ENCODE measurements around the gene GULP1.

DNA sequence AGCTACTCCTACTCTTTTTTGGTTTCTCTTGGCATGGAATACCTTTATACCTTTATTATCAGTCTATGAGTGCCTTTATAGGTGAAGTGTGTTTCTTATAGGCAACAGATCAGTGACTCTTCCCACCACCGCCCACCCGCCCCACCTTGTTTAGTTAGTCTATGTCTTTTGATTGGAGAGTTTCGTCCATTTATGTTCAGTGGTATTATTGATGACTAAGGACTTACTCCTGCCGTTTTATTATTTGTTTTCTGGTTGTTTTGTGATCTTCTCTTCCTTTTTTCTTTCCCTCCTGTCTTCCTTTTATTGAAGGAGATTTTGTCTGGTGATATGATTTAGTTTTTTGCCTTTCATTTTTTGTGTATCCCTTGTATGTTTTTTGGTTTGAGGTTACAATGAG, 179.5 kb downstream of the GULP1 start:
- TF ChIP-seq, protein P1, sequence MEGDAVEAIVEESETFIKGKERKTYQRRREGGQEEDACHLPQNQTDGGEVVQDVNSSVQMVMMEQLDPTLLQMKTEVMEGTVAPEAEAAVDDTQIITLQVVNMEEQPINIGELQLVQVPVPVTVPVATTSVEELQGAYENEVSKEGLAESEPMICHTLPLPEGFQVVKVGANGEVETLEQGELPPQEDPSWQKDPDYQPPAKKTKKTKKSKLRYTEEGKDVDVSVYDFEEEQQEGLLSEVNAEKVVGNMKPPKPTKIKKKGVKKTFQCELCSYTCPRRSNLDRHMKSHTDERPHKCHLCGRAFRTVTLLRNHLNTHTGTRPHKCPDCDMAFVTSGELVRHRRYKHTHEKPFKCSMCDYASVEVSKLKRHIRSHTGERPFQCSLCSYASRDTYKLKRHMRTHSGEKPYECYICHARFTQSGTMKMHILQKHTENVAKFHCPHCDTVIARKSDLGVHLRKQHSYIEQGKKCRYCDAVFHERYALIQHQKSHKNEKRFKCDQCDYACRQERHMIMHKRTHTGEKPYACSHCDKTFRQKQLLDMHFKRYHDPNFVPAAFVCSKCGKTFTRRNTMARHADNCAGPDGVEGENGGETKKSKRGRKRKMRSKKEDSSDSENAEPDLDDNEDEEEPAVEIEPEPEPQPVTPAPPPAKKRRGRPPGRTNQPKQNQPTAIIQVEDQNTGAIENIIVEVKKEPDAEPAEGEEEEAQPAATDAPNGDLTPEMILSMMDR (IDR thresholded peaks at IDR 0.05): no peak
- no peak for TF ChIP-seq POLR2A (IDR thresholded peaks at IDR 0.05)
